ENCODE measurements around the gene HYAL3.
"Not testable (repeated sequence)": the region's sequence is repeated elsewhere in the genome, so short reads cannot be mapped to it uniquely, and the experiment has no call there.

Gene HYAL3

DNA sequence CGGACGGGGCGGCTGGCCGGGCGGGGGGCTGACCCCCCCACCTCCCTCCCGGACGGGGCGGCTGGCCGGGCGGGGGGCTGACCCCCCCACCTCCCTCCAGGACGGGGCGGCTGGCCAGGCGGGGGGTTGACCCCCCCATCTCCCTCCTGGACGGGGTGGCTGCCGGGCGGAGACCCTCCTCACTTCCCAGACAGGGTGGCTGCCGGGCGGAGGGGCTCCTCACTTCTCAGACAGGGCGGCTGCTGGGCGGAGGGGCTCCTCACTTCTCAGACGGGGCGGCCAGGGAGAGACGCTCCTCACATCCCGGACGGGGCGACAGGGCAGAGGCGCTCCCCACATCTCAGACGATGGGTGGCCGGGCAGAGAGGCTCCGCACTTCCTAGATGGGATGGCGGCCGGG, 12.8 kb upstream of the HYAL3 start:
- not testable (repeated sequence) for DNase-seq

GRCh38 chr3:50304601-50305000, 5.4 kb upstream of the HYAL3 start:
- no peak for DNase-seq

GRCh38 chr3:50303013-50303815, 4.0 kb upstream of the HYAL3 start, which contains the start of gene HYAL1:
HYAL1 (minus strand) TSS chr3:50303574; CDS start chr3:50302956, 618 bp downstream.
- no peak for DNase-seq

DNA sequence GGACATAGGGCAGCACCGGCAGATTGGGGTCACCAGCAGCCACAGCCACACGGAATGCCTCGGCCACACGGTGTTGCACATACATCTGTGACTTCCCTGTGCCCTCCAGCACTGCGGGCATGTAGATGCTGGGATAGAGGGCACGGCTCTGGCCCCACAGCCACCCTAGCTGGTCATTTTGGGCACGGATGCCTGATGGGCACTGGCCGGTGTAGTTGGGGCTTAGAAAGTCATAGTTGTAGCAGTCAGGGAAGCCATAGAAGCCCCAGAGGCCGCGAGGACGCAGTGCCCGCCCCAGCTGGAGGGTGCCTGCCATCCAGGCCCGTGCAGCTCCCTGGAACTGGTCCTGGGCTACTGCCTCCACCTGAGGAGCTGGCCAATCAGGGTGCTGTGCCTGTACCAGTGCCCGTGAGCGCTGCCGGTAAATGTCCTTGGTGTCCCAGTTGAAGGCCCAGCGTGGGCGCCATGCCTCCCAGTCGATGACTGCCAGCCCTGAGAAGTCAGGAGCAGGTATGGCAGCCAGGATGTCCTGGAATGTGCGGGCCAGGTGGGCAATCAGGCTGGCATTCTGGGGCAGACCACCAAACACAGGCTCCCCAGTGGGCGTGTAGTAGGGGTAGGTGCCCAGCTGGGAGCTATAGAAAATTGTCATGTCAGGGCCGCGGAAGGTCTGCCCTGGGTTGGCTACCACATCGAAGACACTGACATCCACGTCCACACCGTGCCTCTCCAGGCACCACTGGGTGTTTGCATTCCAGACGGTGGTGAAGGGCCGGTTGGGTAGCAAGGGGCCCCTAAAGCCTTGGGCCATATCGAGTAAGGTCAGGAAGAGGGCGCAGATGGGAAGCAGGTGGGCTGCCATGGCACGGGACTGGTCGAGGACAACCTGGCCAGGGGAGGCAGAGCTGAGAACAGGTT, 3.1 kb upstream of the HYAL3 start:
- no peak for DNase-seq

- no peak for DNase-seq
These were observed 1.6 kb upstream of the HYAL3 start for GRCh38 chr3:50300681-50301254.

DNA sequence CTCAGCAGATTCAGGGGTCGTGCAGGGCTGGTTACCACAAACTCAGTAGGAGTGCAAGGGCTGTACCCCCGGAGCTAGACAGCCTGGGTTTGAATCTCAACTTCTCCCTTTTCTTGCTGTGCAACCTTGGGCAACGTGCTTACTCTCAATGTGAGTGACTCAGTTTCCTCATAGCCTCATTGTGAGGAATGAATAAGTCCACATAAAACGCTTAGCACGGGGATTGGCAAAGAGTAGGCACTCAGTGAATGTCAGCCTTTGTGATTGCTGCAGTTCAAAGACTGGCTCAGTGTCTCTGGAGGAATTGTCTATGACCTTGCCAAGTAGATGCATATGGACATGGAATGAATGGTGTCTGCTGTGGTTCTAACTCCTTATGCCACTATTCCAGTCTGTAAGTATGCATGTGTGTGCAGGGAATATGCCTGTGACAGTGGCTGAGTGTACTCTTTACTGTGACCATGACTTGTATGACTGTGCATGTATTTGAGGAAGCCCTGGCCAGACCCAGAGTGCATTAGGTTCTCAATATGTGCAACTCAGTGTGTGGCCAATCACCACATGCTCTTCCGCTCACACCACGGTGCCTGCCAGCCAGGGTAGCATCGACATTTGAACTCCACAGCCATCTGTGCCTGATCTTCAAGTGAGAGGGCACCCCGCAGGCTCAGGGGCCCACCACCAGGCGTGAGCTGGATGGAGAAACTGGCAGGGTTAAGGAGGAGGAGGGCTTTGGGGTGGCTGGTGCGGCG, 900 bp upstream of the HYAL3 start:
- DNase-seq = peak; percentile 92

GRCh38 chr3:50299638-50299928, 378 bp upstream of the HYAL3 start:
- no peak for DNase-seq

GRCh38 chr3:50297896-50298725, 1.1 kb downstream of the HYAL3 start:
- DNase-seq = peak; percentile 58

DNA sequence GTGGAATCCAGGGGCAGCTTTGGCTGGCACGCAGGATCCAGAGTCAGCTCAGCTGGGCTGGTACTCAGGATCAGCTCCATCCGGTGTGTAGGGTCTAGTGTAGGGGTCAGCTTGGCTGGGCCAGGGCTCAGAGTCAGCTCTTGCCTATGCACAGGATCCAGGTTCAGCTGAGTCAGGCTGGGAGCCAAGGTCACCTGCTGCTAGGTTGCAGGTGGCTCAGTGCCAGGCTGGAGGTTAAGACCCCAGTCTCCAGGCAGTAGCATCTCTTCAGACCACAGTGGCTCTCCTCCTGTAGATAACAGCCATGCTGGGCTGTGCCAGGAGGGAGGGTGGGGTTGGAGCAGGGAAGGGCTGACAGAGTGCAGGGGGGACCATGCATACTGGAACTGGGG, 1.8 kb downstream of the HYAL3 start:
- DNase-seq = no peak

DNA sequence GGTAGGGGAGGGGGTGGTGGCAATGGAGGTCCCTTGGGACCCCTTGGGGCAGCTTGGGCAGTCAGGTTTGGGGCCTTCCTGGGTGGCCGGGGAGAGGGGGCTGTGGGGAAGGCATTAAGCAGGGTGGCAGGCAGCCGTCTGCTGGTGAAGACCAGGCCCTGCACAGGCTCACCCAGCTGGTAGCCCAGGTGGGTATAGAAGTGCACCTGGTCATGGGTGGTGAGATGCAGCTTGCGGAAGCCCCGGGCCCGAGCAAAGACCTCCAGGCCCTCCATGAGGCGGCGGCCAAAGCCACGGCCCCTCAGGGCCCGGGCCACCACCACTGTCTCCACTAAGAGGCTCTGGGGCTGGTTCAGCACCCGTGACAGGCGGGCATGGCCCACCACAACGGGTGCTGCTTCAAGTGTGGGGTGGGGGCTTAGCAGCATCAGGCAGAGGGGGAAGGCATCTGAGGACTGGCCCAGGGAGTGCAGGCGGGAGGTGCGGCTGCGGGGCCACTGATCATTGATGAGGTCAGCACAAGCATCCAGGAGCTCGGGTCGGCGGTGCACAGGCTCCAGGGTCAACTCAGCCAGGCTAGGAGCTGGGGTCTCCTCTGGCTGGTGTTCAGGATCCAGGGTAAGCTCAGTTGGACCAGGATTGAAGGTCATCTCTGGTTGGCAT, 2.4 kb downstream of the HYAL3 start:
- no peak for DNase-seq

DNA sequence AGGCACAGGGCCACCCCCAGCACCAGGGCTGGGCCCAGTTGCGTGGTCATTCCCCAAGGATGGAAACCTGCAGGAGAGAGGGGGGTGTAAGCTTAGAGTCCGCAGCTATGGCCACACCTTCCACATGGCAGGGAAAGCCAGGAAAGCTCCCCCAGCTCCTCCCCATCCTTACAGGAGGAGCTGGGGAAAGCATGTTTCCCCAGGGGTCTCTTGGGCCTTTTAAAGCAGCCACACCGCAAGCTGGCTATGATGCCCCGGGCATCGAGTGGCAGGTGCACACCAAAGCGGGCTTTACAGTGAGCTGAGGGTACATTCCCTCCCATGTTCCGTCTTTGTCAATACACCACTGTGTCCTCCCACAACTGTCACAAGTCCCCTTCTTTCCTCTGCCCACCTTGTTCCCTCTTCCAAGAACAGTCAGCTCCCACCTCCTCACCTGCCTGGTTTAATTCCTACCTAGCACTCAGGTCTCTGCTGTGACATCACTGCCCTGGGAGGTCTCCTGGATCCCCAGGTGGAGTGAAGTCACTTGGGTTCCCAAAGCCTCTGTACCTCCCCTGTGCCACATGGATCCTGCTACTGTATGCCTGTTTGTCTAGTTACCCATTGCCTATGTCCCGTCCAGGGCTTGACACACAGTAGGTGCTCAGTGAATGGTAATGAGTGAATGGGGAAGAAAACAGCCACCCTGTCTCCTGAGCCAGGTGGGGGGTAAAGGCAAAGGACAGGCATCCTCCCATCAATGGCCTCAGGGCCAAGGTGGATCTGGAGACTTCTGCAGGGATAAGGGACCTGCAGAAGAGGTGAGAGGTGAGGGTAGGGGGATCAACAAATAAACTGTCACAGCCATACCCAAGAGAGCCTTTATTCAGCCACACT, 3.4 kb downstream of the HYAL3 start:
- no peak for DNase-seq

GRCh38 chr3:50294492-50295403, 4.5 kb downstream of the HYAL3 start:
- no peak for DNase-seq

- no peak for DNase-seq
These were observed 5.1 kb downstream of the HYAL3 start for GRCh38 chr3:50294089-50294488.

GRCh38 chr3:50293079-50293801, 6.0 kb downstream of the HYAL3 start:
- no peak for DNase-seq

DNA sequence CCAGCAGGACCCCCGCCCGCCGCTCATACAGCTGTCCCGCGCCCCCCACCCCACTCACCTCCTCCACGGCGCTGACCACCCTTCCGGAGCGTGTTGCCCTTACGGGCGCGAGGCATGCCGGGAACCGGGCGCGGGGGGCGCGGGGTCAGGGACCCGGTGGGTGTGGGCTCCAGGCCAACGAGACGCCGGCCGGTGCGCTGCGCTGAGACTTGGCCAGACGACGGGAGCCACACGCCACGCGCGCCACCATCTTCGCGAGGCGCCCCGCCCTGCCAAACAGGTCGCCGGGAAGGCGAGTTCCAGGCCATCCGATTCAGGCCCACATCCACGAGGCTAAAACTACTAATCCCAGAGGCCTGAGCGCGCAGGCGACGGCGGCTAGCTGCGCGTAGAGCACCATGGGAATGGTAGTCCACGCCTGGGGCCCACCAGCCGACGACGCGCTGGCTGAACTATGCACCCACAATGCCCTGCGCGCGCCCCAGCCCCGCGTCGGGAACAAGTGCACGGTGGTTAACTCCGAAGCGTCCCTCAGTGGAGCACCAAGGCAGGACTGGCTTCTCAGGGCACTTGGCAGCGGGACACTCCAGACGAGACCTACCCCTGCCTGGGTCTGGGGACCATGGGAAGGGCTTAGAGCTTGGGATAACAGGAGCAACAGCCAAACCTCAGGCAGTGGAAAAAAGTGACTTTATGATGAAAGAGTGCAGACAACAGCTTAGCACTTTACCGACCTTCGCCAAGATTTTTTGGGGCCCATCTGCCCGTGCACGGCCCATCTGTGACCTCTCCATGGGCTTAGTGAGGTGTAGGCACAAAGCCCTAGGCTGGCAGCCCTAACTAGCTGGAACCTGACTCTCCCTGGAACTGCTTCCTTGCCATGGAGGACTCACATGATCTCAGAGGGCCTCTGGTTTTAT, 6.8 kb downstream of the HYAL3 start, which contains the start of gene IFRD2:
TSS of gene IFRD2 (minus strand) at position 271 of the 920 bp plus-strand sequence. CDS start at position 116, 155 bp downstream.
- DNase-seq = peak; percentile 97

- DNase-seq = no peak
These were observed 9.0 kb downstream of the HYAL3 start for GRCh38 chr3:50290161-50290641.

- no peak for DNase-seq
These were observed 10.1 kb downstream of the HYAL3 start for GRCh38 chr3:50289130-50289529.
